HL-60 (cell line): ENCODE measurements around the gene PROZ.

Experiments used
- CTCF ChIP-seq: IDR thresholded peaks from one replicate; pipeline ENCODE4 v1.5.1; 2011; ENCODE audit warnings: low read length, control low read depth, inconsistent platforms; ENCODE audit not compliant: insufficient read depth
- POLR2AphosphoS5 ChIP-seq: IDR thresholded peaks from 2 replicates; pipeline ENCODE4 v1.6.1; 2012; ENCODE audit warnings: low read depth
- REST ChIP-seq: IDR thresholded peaks from 2 replicates; pipeline ENCODE4 v1.6.1; 2012; ENCODE audit warnings: low read depth; ENCODE audit not compliant: insufficient replicate concordance

- TF ChIP-seq CTCF (no peak), POLR2AphosphoS5 (no peak), REST (no peak)
These were observed 45.9 kb downstream of the PROZ start for GRCh38 chr13:113204378-113204734.
